ENCODE results near the gene TOMM34.

Gene TOMM34

DNA sequence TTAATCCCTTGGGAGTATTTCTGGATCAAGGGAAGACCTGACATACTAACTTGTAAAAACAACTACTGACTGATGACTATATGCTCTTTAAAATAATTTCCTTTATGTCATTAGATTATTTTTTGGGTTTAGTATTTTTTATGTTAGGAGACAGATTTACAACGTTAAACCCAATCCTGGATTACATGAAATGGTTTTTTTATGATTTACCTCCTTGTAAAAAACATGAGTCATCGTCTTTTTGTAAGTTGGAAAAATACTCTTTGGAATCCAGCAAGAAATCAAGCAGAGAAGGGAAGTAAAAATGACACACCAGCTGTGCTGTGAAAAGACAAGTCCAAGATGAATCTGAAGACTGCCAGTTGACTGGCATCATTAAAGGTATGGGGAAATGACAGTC lies 12.9 kb upstream of the TOMM34 start:
- Histone ChIP-seq H2AFZ (ENCODE audit: low read length) (no peak overlapping the region), H4K20me1 (ENCODE audit: insufficient read depth, low read length) (no peaks in the 10 kb centered on the region), H3K4me1 (ENCODE audit: low read length) (peaks cover 61% of the 10 kb centered on the region), H3K9me3 (replicated peaks; ENCODE audit: insufficient read depth, low read length) (no peaks in the 10 kb centered on the region), H3K79me2 (ENCODE audit: low read length) (peaks cover 88% of the 10 kb centered on the region), H3K4me3 (ENCODE audit: low read length) (no peak overlapping the region), H3K36me3 (replicated peaks; ENCODE audit: insufficient read depth, low read length) (peaks cover 24% of the 10 kb centered on the region), H3F3A (ENCODE audit: insufficient read depth, low read length) (peaks cover 73% of the 10 kb centered on the region), H3K9ac (ENCODE audit: low read length) (no peak overlapping the region), H3K9me2 (replicated peaks; ENCODE audit: insufficient read depth, low read length) (no peaks in the 10 kb centered on the region), H3K27ac (ENCODE audit: low read length) (no peak overlapping the region), H3K4me2 (ENCODE audit: low read depth, low read length) (peak overlapping the region; percentile 38; the same call in 1 of the 2 replicates), H3K27me3 (replicated peaks; ENCODE audit: insufficient read depth, low read length) (no peaks in the 10 kb centered on the region)
- DNase-seq: no peak
- no peak for TF ChIP-seq EZH2phosphoT487 (IDR thresholded peaks at IDR 0.05; ENCODE audit: low read length)
- no peak for TF ChIP-seq CTCF (IDR thresholded peaks at IDR 0.05; ENCODE audit: low read length)
- no peak for TF ChIP-seq EZH2 (optimal IDR thresholded peaks at IDR 0.05; ENCODE audit: low read depth, low read length)

DNA sequence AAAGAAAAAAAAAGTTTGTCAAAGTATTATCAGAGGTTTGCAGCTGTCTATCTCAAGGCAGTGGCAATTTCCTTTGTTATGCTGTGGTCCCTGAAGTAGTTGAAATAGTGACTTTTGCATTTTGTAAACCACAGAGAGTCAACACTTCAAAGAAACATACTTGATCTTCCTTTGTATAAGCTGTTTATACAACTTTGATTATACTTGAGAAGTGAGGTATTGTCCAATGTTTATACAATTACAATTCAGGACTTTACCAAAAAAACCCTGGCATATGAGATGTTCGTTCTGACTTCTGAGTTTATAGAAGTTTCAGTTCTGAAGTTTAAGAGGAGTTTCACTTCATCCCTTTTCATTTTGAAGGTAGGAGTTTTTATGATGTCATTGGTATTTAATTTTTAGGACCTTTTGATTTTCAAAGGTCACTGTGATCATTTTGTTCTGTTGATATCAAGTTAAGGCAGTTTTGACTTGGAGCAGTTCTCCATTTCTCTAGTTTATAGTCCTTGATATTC lies 10.1 kb upstream of the TOMM34 start:
- Histone ChIP-seq H3K36me3 (replicated peaks; ENCODE audit: insufficient read depth, low read length) (peaks cover 24% of the 10 kb centered on the region), H3K4me2 (ENCODE audit: low read depth, low read length) (peak overlapping the region; percentile 91), H4K20me1 (ENCODE audit: insufficient read depth, low read length) (no peaks in the 10 kb centered on the region), H3K9me2 (replicated peaks; ENCODE audit: insufficient read depth, low read length) (no peaks in the 10 kb centered on the region), H3K27me3 (replicated peaks; ENCODE audit: insufficient read depth, low read length) (no peaks in the 10 kb centered on the region), H3K27ac (ENCODE audit: low read length) (peak overlapping the region; percentile 83), H3K4me3 (ENCODE audit: low read length) (peak overlapping the region; percentile 95), H3F3A (ENCODE audit: insufficient read depth, low read length) (peaks cover 66% of the 10 kb centered on the region), H3K79me2 (ENCODE audit: low read length) (peaks cover 82% of the 10 kb centered on the region), H3K9ac (ENCODE audit: low read length) (peak overlapping the region; percentile 66), H3K9me3 (replicated peaks; ENCODE audit: insufficient read depth, low read length) (no peaks in the 10 kb centered on the region), H2AFZ (ENCODE audit: low read length) (no peak overlapping the region), H3K4me1 (ENCODE audit: low read length) (peaks cover 39% of the 10 kb centered on the region)
- peak; percentile 46 for DNase-seq
- TF ChIP-seq EZH2 (optimal IDR thresholded peaks at IDR 0.05; ENCODE audit: low read depth, low read length) (no peak), CTCF (IDR thresholded peaks at IDR 0.05; ENCODE audit: low read length) (no peak), EZH2phosphoT487 (IDR thresholded peaks at IDR 0.05; ENCODE audit: low read length) (no peak)

- Histone ChIP-seq H3K4me1 (ENCODE audit: low read length) (peaks cover 32% of the 10 kb centered on the region), H3K4me2 (ENCODE audit: low read depth, low read length) (peak overlapping the region; percentile 91), H3K9ac (ENCODE audit: low read length) (peak overlapping the region; percentile 53; the same call in 1 of the 2 replicates)
Measured at GRCh38 chr20:44969300-44969894, 9.2 kb upstream of the TOMM34 start.

More at GRCh38 chr20:44969300-44969894, 9.2 kb upstream of the TOMM34 start:
- peak overlapping the region; percentile 95 for H3K4me3 ChIP-seq (ENCODE audit: low read length)
- H4K20me1 ChIP-seq (ENCODE audit: insufficient read depth, low read length): no peaks in the 10 kb centered on the region
- peaks cover 66% of the 10 kb centered on the region for H3F3A ChIP-seq (ENCODE audit: insufficient read depth, low read length)
- peaks cover 73% of the 10 kb centered on the region for H3K79me2 ChIP-seq (ENCODE audit: low read length)
- no peaks in the 10 kb centered on the region for H3K9me3 ChIP-seq (replicated peaks; ENCODE audit: insufficient read depth, low read length)
- TF ChIP-seq EZH2phosphoT487 (IDR thresholded peaks at IDR 0.05; ENCODE audit: low read length): no peak
- no peak for TF ChIP-seq EZH2 (optimal IDR thresholded peaks at IDR 0.05; ENCODE audit: low read depth, low read length)
- no peak for TF ChIP-seq CTCF (IDR thresholded peaks at IDR 0.05; ENCODE audit: low read length)
- peak overlapping the region; percentile 83 for H3K27ac ChIP-seq (ENCODE audit: low read length)
- peaks cover 17% of the 10 kb centered on the region for H3K36me3 ChIP-seq (replicated peaks; ENCODE audit: insufficient read depth, low read length)
- H2AFZ ChIP-seq (ENCODE audit: low read length): no peak overlapping the region
- peak; percentile 38 for DNase-seq
- H3K27me3 ChIP-seq (replicated peaks; ENCODE audit: insufficient read depth, low read length): no peaks in the 10 kb centered on the region
- no peaks in the 10 kb centered on the region for H3K9me2 ChIP-seq (replicated peaks; ENCODE audit: insufficient read depth, low read length)
